Stimulated activated CD4-positive, alpha-beta T cell treated with anti-CD3 and anti-CD28 coated beads, TNF-alpha, amount 100 ng/mL, for 24 hours (primary cell): ENCODE measurements around the gene RNF222.
A peak's percentile ranks its signal among the peaks of the same experiment; 100 is the strongest.

Experiments used
- DNase-seq, 3 experiments: peaks; one replicate each; pipeline ENCODE4 v3.0.0-alpha.2; 2020; ENCODE audit warnings: low read depth in 3 of 3

The RNF222 gene, protein sequence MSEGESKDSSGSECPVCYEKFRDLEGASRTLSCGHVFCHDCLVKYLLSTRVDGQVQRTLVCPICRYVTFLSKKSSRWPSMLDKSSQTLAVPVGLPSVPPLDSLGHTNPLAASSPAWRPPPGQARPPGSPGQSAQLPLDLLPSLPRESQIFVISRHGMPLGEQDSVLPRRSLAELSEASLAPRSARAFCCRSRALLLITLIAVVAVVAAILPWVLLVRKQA

DNA sequence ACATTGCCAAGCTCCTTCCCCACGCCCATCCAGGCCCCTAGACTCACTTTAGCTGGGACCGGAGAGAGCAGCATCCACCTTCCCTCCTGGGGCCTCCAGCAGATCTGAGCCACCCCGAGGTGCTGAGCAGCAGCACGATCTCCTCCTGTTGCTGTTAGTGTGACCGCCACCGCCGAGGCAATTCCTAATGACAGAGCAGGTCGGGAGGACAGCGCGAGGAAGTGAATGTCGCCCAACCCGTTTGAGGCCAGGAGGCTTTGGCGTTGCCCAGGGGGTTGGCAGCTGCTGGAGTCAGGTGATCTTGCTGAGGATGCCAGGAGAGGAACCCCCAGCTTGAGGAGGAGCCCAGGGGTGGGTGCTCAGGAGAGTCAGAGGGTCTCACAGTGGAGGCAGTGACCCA, at the start of gene RNF222:
RNF222 (minus strand) TSS at position 192 of the 400 bp plus-strand sequence. CDS start 4,366 bp downstream, outside the sequence.
- DNase-seq: no peak

DNA sequence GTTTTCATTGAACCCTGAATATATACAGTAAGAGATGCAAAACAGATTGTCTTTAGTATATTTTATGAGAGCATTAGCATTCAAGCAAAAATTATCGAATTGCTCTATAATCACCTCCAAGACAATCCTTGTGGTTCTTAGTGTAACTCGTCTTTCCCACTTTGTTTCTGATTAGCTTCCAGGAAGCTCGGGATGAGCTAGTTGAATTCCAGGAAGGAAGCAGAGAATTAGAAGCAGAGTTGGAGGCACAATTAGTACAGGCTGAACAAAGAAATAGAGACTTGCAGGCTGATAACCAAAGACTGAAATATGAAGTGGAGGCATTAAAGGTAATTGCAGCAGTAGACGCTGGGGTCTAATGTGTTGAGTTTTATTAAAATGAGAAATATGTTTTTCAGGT, 47.9 kb upstream of the RNF222 start:
- DNase-seq: no peak

DNA sequence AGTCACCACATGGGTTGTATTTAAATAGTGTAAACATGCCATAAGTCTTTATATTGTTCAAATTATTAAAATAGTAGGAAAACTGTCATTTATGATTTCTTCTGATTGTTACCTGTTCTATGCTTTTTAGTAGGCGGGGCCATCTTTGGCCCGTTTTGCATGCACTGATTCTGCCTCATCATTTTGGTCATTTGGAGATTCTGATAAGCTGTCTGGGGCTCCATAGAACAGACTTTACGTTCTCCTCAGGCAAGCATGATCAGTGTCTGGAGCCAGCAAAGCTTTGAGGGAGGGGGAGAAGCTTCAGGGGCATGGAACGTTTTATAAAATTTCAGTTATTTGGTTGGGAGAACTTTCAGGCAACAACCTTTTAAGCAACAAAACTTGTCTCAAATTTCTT, 46.9 kb upstream of the RNF222 start:
- DNase-seq: no peak

DNA sequence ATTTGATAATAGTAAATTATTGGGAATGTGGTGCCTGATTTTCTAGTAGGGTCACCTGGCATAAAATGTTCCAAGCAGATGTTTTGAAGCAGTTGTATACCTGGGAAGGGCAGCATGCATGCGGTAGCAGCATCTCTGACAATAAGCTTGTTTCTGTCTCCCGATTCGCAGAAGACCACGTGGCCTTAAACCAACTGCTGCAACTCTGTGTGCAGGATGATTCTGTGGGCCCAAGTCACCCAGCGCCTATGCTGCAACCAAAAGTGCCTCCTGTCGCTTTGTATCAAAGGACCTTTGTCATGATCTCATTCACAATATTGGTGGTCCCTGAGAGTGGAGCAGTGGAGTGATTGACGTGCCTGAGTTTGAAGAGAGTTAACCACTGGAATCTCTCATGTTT, 46.1 kb upstream of the RNF222 start:
- no peak for DNase-seq

DNA sequence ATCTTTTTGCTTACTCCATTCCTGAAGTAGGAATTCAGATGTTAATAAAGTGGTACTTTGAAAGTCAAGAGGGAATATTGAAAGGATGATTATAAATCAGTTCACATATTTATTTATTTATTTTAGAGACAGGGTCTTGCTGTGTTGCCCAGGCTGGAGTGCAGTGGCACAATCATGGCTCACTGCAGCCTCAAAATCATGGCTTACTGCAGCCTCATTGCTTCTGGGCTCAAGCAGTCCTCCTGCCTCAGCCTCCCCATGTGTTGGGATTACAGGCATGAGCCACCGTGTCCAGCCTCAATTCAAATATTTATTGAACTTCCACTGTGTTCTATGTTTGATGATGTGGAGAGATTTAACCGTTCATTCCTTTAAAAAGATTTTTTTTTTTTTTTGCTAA, 44.7 kb upstream of the RNF222 start:
- no peak for DNase-seq

DNA sequence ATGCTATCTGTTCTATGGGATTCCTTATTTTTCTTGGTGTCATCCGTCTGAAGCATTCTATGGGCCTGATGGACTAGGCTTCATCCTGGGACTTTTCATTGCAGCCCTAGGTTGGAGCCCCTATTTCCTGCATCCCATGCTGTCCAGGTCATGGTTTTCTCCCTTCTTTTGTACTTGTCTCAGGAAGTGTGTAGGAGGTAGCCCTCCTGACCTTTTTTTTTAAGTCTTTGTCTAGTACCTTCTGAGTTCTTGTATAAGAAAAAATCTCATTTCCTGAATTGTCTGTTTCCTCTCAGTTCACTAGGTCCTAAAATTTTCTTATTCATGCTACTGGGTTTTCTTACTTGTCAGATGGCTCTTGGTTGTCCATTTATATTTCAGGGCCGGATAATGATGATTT, 44.1 kb upstream of the RNF222 start:
- DNase-seq: no peak

DNA sequence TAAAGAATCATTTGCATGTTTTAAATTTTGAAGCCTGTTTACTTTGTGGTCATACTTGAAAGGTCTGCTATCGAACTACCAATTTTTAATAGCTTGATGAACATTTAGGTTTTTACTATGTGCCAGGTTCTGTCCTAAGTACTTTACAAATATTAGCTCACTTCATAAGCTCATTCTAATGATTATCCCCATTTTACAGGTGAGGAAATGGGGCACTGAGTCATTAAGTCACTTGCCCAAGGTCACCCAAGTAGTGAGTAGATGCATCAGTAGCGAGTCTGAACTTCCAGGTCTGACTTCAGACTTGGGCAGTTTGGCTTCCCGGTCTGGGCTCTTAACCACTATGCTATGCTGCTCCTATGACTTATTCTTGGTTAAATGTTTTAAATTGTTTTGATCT, 42.1 kb upstream of the RNF222 start:
- DNase-seq: no peak

DNA sequence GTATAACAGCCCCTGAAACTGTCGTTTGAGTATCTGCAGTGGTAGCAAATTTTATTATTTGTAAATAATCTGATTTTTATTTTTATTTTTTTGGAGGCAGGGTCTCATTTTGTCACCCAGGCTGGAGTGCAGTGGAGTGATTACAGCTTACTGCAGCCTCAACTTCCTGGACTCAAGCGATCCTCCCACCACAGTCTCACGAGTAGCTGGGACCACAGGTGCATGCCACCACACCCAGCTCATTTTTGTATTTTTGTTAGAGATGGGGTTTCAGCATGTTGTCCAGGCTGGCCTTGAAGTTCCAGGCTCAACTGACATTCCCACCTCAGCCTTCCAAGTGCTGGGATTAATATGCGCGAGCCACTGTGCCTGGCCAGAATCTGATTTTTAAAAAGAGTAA, 40.8 kb upstream of the RNF222 start:
- no peak for DNase-seq

DNA sequence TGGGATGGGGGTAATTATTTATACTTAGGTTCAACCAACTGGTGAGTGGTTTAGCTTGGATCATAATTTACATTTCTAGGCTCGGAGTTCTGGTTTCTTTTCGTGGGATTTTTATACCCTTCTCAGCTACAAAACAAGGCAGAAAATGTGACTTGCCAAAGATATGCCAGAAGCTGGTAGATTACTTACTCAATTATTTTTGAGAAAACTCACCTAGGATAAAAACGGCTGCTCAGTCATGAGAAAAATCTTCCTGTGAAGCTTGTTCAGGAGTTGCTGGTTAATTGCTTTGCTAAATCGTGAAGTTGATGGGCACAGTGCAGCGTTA, 39.2 kb upstream of the RNF222 start:
- DNase-seq: no peak

DNA sequence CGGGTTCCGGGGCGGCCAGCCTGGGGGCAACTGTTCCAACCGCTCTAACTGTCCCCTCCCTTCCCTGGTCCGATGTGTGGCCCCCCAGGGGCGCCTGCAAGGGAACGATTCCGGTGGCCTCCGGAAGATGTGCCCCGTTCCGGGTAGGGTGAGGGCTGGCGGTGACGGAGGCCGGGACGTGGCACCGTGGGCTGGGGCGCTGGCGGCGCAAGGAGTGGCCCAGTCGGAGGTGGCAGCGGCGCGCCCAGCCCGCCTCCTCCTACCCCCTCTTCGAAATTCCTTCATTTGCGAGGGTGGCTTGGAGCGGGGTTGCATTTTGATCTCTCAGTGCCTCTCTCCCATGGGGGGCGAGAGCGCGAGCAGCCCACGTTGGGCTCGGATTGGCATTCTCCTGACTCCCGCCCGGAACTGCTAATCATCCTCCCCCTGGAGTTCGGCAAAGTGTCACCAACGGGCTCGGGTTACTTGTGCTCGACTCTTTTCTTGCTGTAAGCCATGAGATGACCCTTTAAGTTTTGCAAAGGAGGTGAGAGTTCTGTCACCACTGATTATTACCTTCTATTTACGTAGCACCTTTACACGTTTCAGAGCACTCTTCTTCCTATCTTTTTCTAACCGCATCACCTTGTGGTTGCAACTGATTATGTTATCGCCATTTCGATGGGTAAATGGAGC, 38.7 kb upstream of the RNF222 start:
- DNase-seq: peak; percentile 36 to 56 (median 38)

DNA sequence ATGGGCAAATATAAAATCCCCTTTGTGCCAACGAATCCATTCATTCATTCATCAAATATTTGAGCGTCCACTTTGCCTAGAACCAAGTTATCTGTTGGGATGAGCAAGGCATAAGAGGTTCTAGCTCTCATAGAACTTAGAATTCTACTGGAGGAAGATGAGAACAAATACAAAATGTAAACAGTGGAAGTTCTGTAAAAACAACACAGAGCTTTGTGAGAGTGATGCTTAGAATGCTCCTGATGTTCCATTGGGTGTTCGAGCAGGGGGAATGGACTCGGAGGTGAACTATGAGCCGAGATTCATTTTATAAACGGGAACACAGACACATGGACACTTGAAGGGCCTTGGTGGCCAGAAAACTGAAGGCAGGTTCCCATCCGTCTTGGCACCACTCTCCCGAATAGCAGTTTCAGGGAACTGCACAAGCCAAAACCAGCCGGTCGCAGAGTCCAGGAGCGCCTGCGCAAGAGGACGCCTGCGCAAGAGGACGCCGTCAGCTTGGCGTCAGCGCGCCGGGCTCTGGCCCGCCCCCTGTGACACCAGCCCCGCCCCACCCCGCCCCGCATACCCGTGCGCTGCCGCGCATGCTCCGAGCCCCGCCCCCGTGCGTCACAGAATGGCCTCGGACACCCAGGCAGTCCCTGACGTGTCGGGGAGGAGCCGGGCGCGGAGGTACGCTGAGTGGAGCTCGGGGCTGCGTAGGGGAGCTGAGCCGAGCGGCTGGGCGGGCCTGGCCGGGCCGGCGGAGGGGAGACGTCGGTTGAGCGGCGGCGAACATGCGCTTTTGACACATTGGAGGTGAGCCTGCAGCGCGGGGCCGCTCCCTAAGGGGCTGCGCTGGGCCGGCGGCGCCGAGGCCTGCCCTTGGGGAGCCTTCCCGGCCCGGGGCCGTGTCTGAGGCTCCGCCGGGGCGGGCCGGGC, 37.9 kb upstream of the RNF222 start, which contains the start of gene NDEL1:
NDEL1 (plus strand) TSS at position 640 of the 924 bp plus-strand sequence. CDS start 8,388 bp downstream, outside the sequence.
- DNase-seq: peak; percentile 98 to 99 (median 99)

DNA sequence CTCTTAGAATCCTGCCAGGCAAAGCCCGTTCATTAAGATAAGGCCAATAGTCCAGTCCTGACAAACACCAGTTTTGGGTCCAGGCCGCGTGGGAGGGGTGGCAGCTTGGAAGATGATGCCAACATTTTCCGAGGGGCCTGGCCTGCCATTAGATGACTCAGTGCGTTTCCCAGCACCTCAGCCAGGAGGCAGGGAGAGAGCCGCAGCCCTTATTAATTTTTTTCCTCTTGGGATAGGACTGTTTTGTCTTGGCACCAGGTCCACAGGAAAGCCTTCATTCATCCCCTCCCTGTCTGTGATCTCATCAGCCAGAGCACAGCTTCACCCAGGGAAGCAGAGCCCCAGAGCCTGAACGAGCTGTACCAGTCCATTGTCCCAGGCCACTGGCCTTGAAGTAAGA, 33.3 kb upstream of the RNF222 start:
- no peak for DNase-seq

DNA sequence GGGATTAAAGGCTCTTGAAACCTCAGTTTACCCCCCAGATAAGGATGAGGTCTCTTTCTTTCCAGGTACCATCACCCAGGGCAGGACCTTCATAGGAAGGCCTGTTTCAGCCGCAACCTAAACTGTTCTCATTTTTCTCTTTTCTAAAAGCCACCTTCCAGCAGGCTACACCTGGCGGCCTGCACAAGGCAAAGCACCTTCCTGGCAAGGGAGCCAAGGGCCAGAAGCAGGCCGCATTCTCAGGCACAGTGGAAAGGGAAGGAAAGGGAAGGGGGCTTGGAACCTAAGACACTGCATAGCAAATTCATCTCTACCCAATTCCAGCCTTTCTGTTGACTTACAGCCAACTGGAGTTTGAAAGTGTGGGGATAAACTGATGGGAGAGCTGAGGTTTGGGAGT, 29.2 kb upstream of the RNF222 start:
- no peak for DNase-seq

DNA sequence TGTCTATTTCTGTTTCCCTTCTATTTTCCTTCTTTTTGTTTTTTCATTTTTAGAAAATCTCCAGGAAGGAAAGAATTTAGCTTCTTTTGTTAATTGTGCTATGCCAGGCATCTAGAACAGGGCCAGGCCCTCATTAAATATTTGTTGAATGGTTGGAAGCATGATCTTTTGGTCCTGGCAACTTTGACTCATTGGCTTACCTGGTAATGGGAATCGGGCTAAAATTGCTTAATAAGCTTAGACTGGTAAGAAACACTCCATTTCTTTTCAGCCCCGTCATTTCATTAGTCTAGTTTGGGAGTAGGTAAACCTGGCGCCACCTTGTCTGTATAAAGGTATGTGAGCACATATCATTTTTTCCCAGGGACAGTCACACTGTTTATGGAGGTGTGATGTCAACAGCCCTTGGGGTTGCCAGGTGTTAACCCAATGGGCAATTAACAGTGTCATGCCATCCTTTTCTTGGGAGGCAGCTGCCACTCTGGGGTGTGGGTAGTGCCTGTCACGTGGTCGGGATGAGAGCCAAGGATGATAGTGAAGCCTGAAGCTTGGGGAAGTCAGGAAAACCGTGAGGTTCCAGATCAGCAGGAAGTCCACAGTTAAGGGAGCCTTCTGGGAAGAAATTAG, 28.6 kb upstream of the RNF222 start:
- DNase-seq: no peak

DNA sequence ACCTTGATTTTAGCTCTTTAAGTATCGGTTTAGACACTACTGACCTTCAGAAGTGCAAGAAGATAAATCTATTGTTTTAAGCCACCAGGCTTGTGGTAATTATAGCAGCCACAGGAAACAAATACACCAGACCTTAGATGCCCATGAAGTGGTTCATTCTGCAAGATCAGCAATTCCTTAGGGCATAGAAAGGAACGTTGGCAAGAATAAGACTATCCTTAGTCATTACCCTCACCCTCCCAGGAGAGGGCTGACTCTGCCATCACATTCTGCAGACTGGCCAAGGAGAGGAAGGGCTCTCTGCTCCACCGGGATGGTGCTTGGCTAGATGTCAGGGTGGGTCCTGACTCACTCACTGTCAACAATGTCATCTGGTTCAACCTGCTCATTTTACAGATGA, 23.9 kb upstream of the RNF222 start:
- DNase-seq: no peak

DNA sequence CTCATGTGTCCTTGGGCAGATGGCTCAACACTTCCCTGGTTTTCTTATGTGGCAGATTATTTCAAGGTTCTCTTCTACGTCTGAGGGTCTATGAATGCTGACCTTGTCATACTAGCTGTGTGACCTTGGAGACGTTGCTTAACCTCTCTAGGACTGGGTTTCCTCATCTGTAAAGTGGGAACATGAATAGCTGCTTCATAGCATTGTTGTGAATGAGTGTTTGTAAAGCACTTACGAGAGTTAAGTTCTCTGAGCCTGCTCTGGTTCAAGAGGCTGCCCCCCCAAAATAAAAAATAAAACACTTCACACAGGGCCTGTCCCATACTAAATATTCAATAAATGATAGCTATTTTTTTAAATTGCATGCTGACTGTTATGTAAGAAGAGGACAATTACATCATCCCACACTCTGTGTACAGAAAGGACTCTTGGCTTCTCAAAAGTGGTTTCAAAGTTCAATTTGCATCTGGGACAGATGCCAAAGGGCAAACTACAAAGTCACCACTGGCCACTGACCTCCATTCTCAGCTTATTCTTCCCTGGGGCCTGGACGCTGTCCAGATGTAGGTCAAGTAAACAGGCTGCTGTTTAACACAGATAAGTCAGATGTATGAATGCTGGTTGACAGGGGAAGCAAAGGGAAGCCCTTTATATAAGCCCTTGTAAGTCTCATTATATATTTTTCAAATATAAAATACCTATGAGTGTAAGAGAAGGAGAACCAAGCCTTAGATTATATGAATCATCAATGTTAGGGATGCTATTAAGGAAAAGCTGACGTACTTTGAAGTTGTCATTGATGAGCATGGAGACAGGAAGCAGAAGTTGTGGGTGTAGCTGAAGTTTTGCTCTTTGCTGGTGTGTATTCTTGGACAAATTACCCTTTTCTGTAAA, 22.7 kb upstream of the RNF222 start:
- DNase-seq: no peak

DNA sequence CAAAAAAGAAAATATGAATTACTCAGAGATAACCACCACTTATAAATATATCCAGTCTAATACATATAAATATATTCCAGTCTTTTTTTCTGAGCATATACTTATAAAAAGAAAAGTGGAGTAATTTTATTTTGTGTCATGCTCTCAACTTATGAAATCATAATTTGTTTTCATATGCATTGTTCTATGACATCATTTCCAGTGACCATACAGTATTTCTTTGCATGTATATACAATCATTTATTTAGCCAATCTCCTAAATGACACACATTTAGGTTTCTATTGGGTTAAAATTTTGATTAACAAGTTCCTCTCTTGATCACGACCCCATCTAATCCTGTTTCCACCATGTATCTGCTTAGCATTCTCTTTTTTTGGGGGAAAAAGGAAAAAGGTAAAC, 21.7 kb upstream of the RNF222 start:
- DNase-seq: no peak

DNA sequence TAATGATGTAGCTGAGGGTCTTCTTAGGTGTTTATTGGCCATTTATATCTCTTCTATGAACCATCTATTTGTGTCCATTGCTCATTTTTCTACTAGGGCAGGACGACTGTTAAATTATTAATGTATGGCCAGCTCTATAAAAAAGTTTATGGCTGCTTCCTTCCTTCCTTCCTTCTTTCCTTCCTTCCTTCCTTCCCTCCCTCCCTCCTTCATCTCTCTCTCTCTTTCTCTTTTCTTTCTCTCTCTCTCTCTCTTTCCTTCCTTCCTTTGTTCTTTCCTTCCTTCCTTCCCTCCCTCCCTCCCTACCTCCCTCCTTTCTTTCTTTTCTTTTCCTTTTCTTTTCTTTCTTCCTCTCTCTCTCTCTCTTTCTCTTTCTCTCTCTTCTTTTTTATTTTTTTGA, 20.8 kb upstream of the RNF222 start:
- no peak for DNase-seq

DNA sequence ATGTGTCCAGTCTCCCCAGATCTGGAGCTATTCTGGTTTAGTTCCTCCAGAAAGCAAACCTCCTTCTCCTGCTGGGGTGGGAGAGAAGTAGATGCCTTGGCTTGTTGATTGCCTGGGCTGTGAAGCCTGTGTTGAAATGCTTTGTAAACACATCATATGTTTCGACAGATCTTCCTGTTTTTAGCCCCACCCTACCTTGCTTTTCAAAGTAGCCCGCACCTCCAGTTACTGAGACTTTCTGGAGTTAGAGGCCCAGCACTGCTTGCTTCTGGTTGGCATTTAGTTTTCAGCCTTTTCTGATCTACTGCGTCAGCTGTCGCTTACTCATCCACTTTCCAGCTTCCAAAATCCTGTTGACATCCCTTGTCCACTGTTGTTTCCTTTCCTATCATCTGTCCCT, 20.2 kb upstream of the RNF222 start:
- DNase-seq: no peak

DNA sequence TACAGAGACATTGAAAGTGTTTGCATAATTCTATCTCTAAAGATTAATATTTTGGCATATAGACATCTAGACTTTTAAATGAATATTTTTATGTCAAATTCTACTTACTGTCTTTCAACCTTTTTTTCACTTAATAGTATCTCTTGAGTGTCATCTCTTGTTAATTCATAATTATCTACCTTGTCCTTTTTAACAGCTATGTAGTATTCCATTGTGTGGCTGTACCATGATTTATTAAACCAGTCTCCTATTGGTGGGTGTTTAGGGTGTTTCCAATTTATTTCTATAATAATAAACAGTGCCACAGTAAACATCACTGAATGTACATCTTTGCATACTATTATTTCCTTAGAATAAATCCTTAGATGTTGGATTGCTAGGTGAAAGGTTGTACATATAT, 16.3 kb upstream of the RNF222 start:
- no peak for DNase-seq

DNA sequence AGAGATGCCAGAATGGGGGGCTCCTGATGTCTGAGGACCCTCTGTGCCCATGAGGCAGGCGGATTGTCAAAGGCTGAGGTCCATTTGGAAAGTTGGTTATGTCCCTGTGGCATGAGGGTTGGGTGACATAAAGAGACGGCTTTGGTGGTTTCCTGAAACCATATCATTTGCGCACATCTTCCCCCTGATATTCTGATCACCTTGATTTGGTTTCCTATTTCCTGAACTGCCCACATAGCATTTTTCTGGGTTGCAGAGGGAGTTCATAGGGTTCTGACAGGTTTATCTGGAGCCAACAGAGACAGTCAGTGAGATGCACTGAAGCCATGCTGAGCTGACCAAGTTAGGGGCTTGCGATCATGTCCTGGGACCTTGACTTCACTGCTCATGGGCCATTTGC, 15.7 kb upstream of the RNF222 start:
- DNase-seq: no peak
